HepG2 (cell line): ENCODE data around the gene ZBTB32. TPM values are rescaled to one million over a fixed set of nuclear protein-coding genes. Genes with fewer than 3 reads are reported as not detected.

Experiments used
- ATAC-seq: fragments of 200-7000 bp; cut with Tn5 transposase; 3 replicates; pipeline ENCODE4 v1.9.1; 2020; ENCODE audit warnings: mild to moderate bottlenecking, moderate library complexity
- BruUV-seq: library from RNA; stranded (reverse); fragments of 400-500 nt; replicated peaks from 2 replicates; lab custom pipeline; 2021; lab: Mats Ljungman, UMichigan
- CTCF ChIA-PET: fragments of 300-600 bp; formaldehyde crosslinking; extraction: SDS; loops from one replicate; lab custom pipeline; 2021; ENCODE audit warnings: low total read pairs, inconsistent platforms, low intra/inter-chr PET ratio; lab: Yijun Ruan, JAX
- POLR2A ChIA-PET: fragments of 350-600 bp; sonication (Branson Sonifier 250); formaldehyde crosslinking; loops from one replicate; lab custom pipeline; 2020; ENCODE audit warnings: antibody characterized with exemption, inconsistent platforms; lab: Yijun Ruan, JAX
- DNase-seq: peaks from one replicate; pipeline ENCODE4 v3.0.0-alpha.2; 2015; ENCODE audit warnings: low spot score
- FAIRE-seq: peaks from 3 replicates; lab custom pipeline; 2011; peaks lifted over from hg19 to GRCh38; lab: Jason Lieb, UNC
- H2AFZ ChIP-seq: one replicate; pipeline ENCODE4 v1.6.1; 2011; ENCODE audit warnings: low read length, inconsistent platforms
- H3K27ac ChIP-seq: fragments of 300-600 bp; 3 replicates; pipeline ENCODE4 v1.8.0; 2011; ENCODE audit warnings: mixed run types, mild to moderate bottlenecking, mixed read lengths, low read length, inconsistent platforms; ENCODE audit not compliant: insufficient read depth; ENCODE audit errors: extremely low read length
- H3K27me3 ChIP-seq, 2 experiments: fragments of 200-600 bp in 1 of 2; 2 replicates in 1 of 2; 3 replicates in 1 of 2; pipeline versions ENCODE4 v1.6.0 to v1.8.0; 2011; ENCODE audit warnings: low read length in 2 of 2, mild to moderate bottlenecking in 2 of 2, moderate library complexity in 2 of 2, inconsistent platforms in 1 of 2; ENCODE audit not compliant: insufficient read depth in 2 of 2, control insufficient read depth in 1 of 2
- H3K36me3 ChIP-seq, 2 experiments: fragments of 200-600 bp in 1 of 2; replicated peaks in 1 of 2; 2 replicates in 1 of 2; 3 replicates in 1 of 2; pipeline versions ENCODE4 v1.5.1 to v1.8.0; 2011; ENCODE audit warnings: low read length in 2 of 2, inconsistent platforms in 1 of 2; ENCODE audit not compliant: insufficient read depth in 2 of 2, control insufficient read depth in 1 of 2
- H3K4me1 ChIP-seq: 2 replicates; pipeline ENCODE4 v1.5.1; 2012; ENCODE audit warnings: low read length, inconsistent platforms; ENCODE audit not compliant: insufficient read depth
- H3K4me2 ChIP-seq: 2 replicates; pipeline ENCODE4 v1.6.0; 2011; ENCODE audit warnings: low read depth, low read length, inconsistent platforms
- H3K4me3 ChIP-seq, 3 experiments: fragments of 200-600 bp in 1 of 3; sonication (generic), shearing (Covaris generic) in 1 of 3; replicated peaks in 1 of 3; 2 replicates each; pipeline ENCODE4 v1.5.1; 2011 to 2016; ENCODE audit warnings: low read length in 3 of 3, inconsistent platforms in 2 of 3, low read depth in 2 of 3, mild to moderate bottlenecking in 2 of 3, control low read depth in 1 of 3, mixed read lengths in 1 of 3; ENCODE audit not compliant: insufficient read depth in 1 of 3
- H3K79me2 ChIP-seq: one replicate; pipeline ENCODE4 v1.6.1; 2011; ENCODE audit warnings: low read length, inconsistent platforms; ENCODE audit not compliant: insufficient read depth
- H3K9ac ChIP-seq: 2 replicates; pipeline ENCODE4 v1.6.0; 2011; ENCODE audit warnings: mild to moderate bottlenecking, low read depth, low read length, inconsistent platforms; ENCODE audit not compliant: insufficient read depth
- H3K9me3 ChIP-seq: 2 replicates; pipeline ENCODE4 v1.5.1; 2012; ENCODE audit warnings: mild to moderate bottlenecking, low read length
- H4K20me1 ChIP-seq: 2 replicates; pipeline ENCODE4 v1.6.0; 2011; ENCODE audit warnings: inconsistent platforms, mild to moderate bottlenecking, low read length, moderate library complexity; ENCODE audit not compliant: insufficient read depth
- AKAP8 ChIP-seq: sonication (generic); formaldehyde crosslinking; IDR thresholded peaks from 2 replicates; pipeline ENCODE4 v1.5.1; 2020; ENCODE audit warnings: mild to moderate bottlenecking, missing genetic modification reagents
- CEBPZ ChIP-seq: IDR thresholded peaks from 2 replicates; pipeline ENCODE4 v1.6.1; 2012; ENCODE audit warnings: low read length, improper control_type of control experiment
- CHCHD3 ChIP-seq: sonication (generic); formaldehyde crosslinking; IDR thresholded peaks from 2 replicates; pipeline ENCODE4 v1.8.0; 2022; ENCODE audit warnings: mild to moderate bottlenecking, missing genetic modification reagents, moderate library complexity
- CHD4 ChIP-seq: fragments of 200-600 bp; sonication (generic); IDR thresholded peaks from 2 replicates; pipeline ENCODE4 v1.7.0; 2017; ENCODE audit warnings: mild to moderate bottlenecking, low read length, borderline replicate concordance
- DPF2 ChIP-seq: sonication (generic); formaldehyde crosslinking; IDR thresholded peaks from 2 replicates; pipeline ENCODE4 v1.4.0; 2020; ENCODE audit warnings: mild to moderate bottlenecking, low read depth, missing genetic modification reagents, borderline replicate concordance
- HCFC1 ChIP-seq: fragments of 150-350 bp; IDR thresholded peaks from 2 replicates; pipeline ENCODE4 v1.6.1; 2014; ENCODE audit warnings: low read depth, low read length
- IRF2 ChIP-seq: IDR thresholded peaks from 2 replicates; pipeline ENCODE4 v1.6.1; 2018; ENCODE audit warnings: missing genetic modification reagents, missing compliant biosample characterization
- KLF12 ChIP-seq: sonication (generic); formaldehyde crosslinking; IDR thresholded peaks from 2 replicates; pipeline ENCODE4 v1.4.0; 2020; ENCODE audit warnings: missing genetic modification reagents, borderline replicate concordance
- MAZ ChIP-seq, 2 experiments: sonication (generic) in 1 of 2; formaldehyde crosslinking in 1 of 2; IDR thresholded peaks; 2 replicates each; pipeline versions ENCODE4 v1.5.0 to v1.6.1; 2012 to 2020; ENCODE audit warnings: low read depth in 2 of 2, mild to moderate bottlenecking in 2 of 2, borderline replicate concordance in 1 of 2, improper control_type of control experiment in 1 of 2, low read length in 1 of 2, missing genetic modification reagents in 1 of 2, moderate library complexity in 1 of 2
- TERF1 ChIP-seq: sonication (generic); formaldehyde crosslinking; IDR thresholded peaks from 2 replicates; pipeline ENCODE4 v1.8.0; 2022; ENCODE audit warnings: mild to moderate bottlenecking, missing genetic modification reagents, moderate library complexity
- TRAFD1 ChIP-seq: sonication (generic); formaldehyde crosslinking; IDR thresholded peaks from 2 replicates; pipeline ENCODE4 v1.5.1; 2020; ENCODE audit warnings: missing genetic modification reagents, mild to moderate bottlenecking, borderline replicate concordance
- ZNF143 ChIP-seq: sonication (generic); formaldehyde crosslinking; IDR thresholded peaks from 2 replicates; pipeline ENCODE4 v1.4.0; 2020; ENCODE audit warnings: missing genetic modification reagents
- ZNF260 ChIP-seq: sonication (generic); formaldehyde crosslinking; IDR thresholded peaks from 2 replicates; pipeline ENCODE4 v1.4.0; 2020; ENCODE audit warnings: missing genetic modification reagents, low read depth, mild to moderate bottlenecking, borderline replicate concordance
- ZNF557 ChIP-seq: sonication (generic); formaldehyde crosslinking; IDR thresholded peaks from 2 replicates; pipeline ENCODE4 v1.4.0; 2020; ENCODE audit warnings: missing genetic modification reagents
- ZNF629 ChIP-seq: sonication (generic); formaldehyde crosslinking; conservative IDR thresholded peaks from 2 replicates; pipeline ENCODE4 v1.5.0; 2020; ENCODE audit warnings: missing genetic modification reagents
- WGBS: methylation state at CpG from one replicate; pipeline ENCODE4 v1.1.6; 2017; ENCODE audit warnings: low lambda C conversion rate; 5-methylcytosine and 5-hydroxymethylcytosine counted together
- in situ Hi-C: cut with HindIII; loops from 2 replicates; pipeline ENCODE4 v1.10.0; 2017; ENCODE audit warnings: low pct_unique_long_range_greater_than_20kb; ENCODE audit not compliant: extremely low pct_ligation_motif_present
- intact Hi-C: fragments of 100-400 bp; cut with micrococcal nuclease; formaldehyde crosslinking; loops from one replicate; pipeline ENCODE4 v1.10.0; 2022; ENCODE audit not compliant: unreplicated experiment
- polyA plus RNA-seq, 8 experiments: library from polyadenylated mRNA; depleted of rRNA in 3 of 8; stranded (reverse) in 7 of 8; unstranded in 1 of 8; fragments of >200 nt; fragmentation: Illumina TruSeq in 4 of 8; extraction: Trizol in 4 of 8; gene quantifications; 2 replicates each; pipeline versions ENCODE4 v1.2.1 to v1.2.3, GENCODE V29; 2011 to 2016; ENCODE audit warnings: low read depth in 4 of 8, missing spikeins in 1 of 8, mixed read lengths in 1 of 8; ENCODE audit not compliant: insufficient read depth in 1 of 8
- total RNA-seq, 5 experiments: library from RNA; depleted of rRNA; stranded (reverse); fragments of >200 nt; fragmentation: Illumina TruSeq; extraction: Trizol; gene quantifications; 2 replicates each; pipeline ENCODE4 v1.2.3, GENCODE V29; 2016; ENCODE audit warnings: low read depth in 1 of 5

Gene ZBTB32
- total and polyA plus RNA-seq, 2 of the 13 experiments (the other 11 are each of a cell fraction or from before 2014, with no cell fraction given) = not detected

- Histone ChIP-seq H3K36me3 (no peaks in the 10 kb centered on the region), H3K4me1 (peaks cover 24% of the 10 kb centered on the region), H3K9me3 (no peaks in the 10 kb centered on the region), H3K4me3 (no peak overlapping the region), H4K20me1 (no peaks in the 10 kb centered on the region), H2AFZ (no peak overlapping the region), H3K4me2 (no peak overlapping the region), H3K27me3 (no peaks in the 10 kb centered on the region; a peak in 1 of 5 replicates), H3K27ac (no peak overlapping the region), H3K79me2 (no peaks in the 10 kb centered on the region), H3K9ac (no peak overlapping the region)
- BruUV-seq = no TSS peak
- CTCF ChIA-PET = no interaction called here
- in situ Hi-C loops (no loop called here), intact Hi-C loops (no loop called here)
- ATAC-seq (no peak), FAIRE-seq (no peak), DNase-seq (no peak)
- POLR2A ChIA-PET = interaction anchor here (5.0 kb wide), 1 partner anchor 10 kb away, joined by 23 read pairs; no protein-coding TSS in a partner anchor
- 74% methylated on average over 8 of the region's 11 CpGs for WGBS
- TF ChIP-seq ZNF629 (CRISPR knock-in tag) (no peak), AKAP8 (no peak), CHD4 (no peak), TERF1 (CRISPR knock-in tag) (no peak), DPF2 (CRISPR knock-in tag) (no peak), CHCHD3 (CRISPR knock-in tag) (no peak), KLF12 (no peak), HCFC1 (no peak), ZNF260 (CRISPR knock-in tag) (no peak), TRAFD1 (CRISPR knock-in tag) (no peak), MAZ (IDR thresholded peaks at IDR 0.05; ENCODE audit: borderline replicate concordance, low read depth, low read length) (no peak), MAZ (CRISPR knock-in tag; IDR thresholded peaks at IDR 0.05; ENCODE audit: low read depth) (no peak), ZNF557 (CRISPR knock-in tag) (no peak), ZNF143 (CRISPR knock-in tag) (no peak), IRF2 (CRISPR knock-in tag) (no peak), CEBPZ (no peak)
Measured at GRCh38 chr19:35712567-35713505, 8.5 kb downstream of the ZBTB32 start.
